Epithelial cell of proximal tubule (primary cell): ENCODE data around the gene SETBP1. TPM values are rescaled to one million over a fixed set of nuclear protein-coding genes. Genes with fewer than 3 reads are reported as not detected.

Source experiments
- DNase-seq: peaks from one replicate; pipeline ENCODE4 v3.0.0-alpha.2; 2011; ENCODE audit warnings: low read depth
- H3K4me3 ChIP-seq: 2 replicates; pipeline ENCODE4 v1.5.1; 2011; ENCODE audit warnings: low read depth, mild to moderate bottlenecking, low read length
- CTCF ChIP-seq: conservative IDR thresholded peaks from 2 replicates; pipeline ENCODE4 v1.5.1; 2012; ENCODE audit warnings: low read depth, mild to moderate bottlenecking, low read length
- total RNA-seq: library from RNA; depleted of rRNA; stranded (reverse); fragments of >200 nt; gene quantifications from 2 replicates; pipeline ENCODE4 v1.2.3, GENCODE V29; 2015

Gene SETBP1
- total RNA-seq, 1 donor from 2014 or later, result 2.4 TPM

GRCh38 chr18:44917216-44918141 lies 236.8 kb downstream of the SETBP1 start:
- TF ChIP-seq CTCF, result no peak
- H3K4me3 ChIP-seq, result no peak overlapping the region
- DNase-seq, result no peak

GRCh38 chr18:44918142-44918476 lies 237.4 kb downstream of the SETBP1 start:
- no peak for DNase-seq
- no peak for TF ChIP-seq CTCF
- no peak overlapping the region for H3K4me3 ChIP-seq

GRCh38 chr18:44920441-44920840 lies 239.8 kb downstream of the SETBP1 start:
- no peak overlapping the region for H3K4me3 ChIP-seq
- DNase-seq, result no peak
- no peak for TF ChIP-seq CTCF

- TF ChIP-seq CTCF, result no peak
- DNase-seq, result no peak
- no peak overlapping the region for H3K4me3 ChIP-seq
Observed at GRCh38 chr18:44921974-44922373, 241.3 kb downstream of the SETBP1 start.

- no peak for DNase-seq
- TF ChIP-seq CTCF, result no peak
- no peak overlapping the region for H3K4me3 ChIP-seq
Observed at GRCh38 chr18:44922968-44923367, 242.3 kb downstream of the SETBP1 start.

GRCh38 chr18:44924785-44925499 lies 244.3 kb downstream of the SETBP1 start:
- H3K4me3 ChIP-seq, result no peak overlapping the region
- DNase-seq, result no peak
- no peak for TF ChIP-seq CTCF
